G401 (cell line): Measurements from ENCODE around the gene LRRC7. TPM values are rescaled to one million over a fixed set of nuclear protein-coding genes. Genes with fewer than 3 reads are reported as not detected.

Experiments
- DNase-seq: peaks from one replicate; pipeline ENCODE4 v3.0.0-alpha.2; 2015; ENCODE audit warnings: low spot score
- in situ Hi-C: cut with HindIII; loops from 2 replicates; pipeline ENCODE4 v1.10.0; 2016; ENCODE audit warnings: low sequenced_read_pairs, mixed read lengths
- total RNA-seq: library from RNA; depleted of rRNA; stranded (reverse); fragments of >200 nt; shearing (Covaris generic); gene quantifications from 2 replicates; pipeline ENCODE4 v1.2.3, GENCODE V29; 2014

The LRRC7 gene
- total RNA-seq, 1 experiment from 2014 or later = not detected

- no peak for DNase-seq
- in situ Hi-C loops = no loop called here
Measured at GRCh38 chr1:69743146-69743545, 175.4 kb downstream of the LRRC7 start.

GRCh38 chr1:69744381-69744780 is 176.7 kb downstream of the LRRC7 start:
- no peak for DNase-seq
- in situ Hi-C loops = no loop called here

GRCh38 chr1:69747207-69747606 is 179.5 kb downstream of the LRRC7 start:
- in situ Hi-C loops = no loop called here
- no peak for DNase-seq

DNA sequence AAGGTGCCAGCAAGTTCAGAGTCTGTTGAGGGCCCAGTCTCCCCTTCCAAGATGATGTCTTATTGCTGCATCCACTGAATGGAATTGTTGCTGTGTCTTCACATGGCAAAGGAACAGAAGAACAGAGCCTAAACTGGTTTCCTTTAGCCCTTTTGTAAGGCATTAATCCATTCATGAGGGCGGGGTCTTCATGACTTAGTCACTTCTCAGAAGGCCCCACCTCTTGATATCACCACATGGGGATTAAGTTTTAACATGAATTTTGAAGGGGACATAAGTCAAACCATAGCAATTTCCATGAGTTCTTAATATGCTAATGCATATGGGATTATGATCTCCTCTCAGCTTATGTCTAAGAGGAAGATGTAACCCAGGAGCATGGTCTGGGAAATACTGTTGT is 182.9 kb downstream of the LRRC7 start:
- in situ Hi-C loops = no loop called here
- no peak for DNase-seq

GRCh38 chr1:69752831-69753230 is 185.1 kb downstream of the LRRC7 start:
- in situ Hi-C loops = no loop called here
- no peak for DNase-seq

- in situ Hi-C loops = no loop called here
- DNase-seq = no peak
Measured at GRCh38 chr1:69754521-69754920, 186.8 kb downstream of the LRRC7 start.

DNA sequence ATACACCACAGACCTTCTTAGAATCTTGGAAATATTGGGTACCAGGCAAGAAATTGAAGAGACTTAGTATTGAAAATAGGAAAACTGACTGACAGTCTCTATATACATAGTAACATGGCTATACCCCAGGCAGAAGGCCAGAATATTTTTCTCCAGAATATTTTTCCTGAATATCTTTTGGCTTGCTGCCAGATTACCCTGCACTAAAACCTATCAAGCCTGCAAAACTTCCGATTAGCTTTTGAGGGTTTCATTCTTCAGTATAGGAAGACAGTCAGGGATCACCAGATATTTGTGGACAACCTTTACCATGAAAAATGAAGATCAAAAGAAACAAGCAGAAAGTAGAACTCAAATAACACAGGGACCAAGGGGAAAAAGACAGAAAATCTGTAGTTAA is 187.9 kb downstream of the LRRC7 start:
- in situ Hi-C loops = no loop called here
- no peak for DNase-seq

GRCh38 chr1:69765951-69766350 is 198.2 kb downstream of the LRRC7 start:
- no peak for DNase-seq
- in situ Hi-C loops = no loop called here

DNA sequence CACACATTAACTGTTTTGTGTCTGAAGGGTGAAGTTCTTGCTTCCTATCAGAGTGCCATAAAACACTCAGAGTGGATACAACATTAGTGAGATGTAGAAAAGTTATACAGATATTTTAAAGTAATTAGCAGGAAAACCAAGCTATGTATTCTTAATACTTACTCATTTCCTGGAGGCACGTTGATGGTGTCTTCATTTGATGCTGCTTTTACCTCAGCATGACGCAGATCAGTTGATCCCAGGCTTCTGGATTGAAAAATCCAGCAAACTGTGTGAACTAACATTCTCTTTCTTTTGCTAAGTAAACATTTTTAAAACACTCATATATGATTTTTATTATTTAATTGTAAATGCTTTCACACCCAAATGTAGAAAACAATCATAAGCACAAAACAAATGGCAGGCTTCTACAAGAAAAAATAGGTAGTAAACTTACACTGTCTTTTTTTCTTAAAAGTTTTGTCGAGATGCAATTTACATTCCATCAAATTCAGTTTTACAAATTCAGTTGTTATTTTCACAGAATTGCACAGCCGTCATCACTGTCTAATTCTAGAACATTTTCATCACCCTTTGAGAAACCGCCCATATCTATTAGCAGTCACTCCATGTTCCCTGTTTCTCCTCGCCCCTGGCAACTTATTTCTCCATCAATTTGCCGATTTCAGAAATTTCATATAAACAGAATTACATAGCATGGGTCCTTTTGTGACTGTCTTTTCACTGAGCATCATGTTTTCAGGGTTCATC is 198.9 kb downstream of the LRRC7 start:
- in situ Hi-C loops = no loop called here
- no peak for DNase-seq

DNA sequence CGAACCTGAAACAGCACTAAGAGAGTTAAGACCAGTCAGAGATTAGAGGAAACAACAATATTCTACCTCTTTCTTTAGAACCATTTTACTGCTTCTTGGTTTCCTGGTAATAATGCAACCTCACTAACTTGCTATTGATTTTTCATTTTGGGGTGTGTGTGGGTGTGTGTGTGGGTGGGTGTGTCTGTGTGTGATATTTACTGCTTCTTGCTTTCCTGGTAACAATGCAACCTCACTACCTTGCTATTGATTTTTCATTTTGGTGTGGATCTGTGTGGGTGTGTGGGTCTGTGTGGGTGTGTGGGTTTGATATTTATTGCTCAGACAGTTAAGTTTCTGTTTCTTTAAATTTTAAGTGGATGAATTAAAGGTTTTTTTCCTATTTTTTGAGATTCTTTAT is 208.8 kb downstream of the LRRC7 start:
- in situ Hi-C loops = no loop called here
- DNase-seq = no peak

- in situ Hi-C loops = no loop called here
- DNase-seq = no peak
Measured at GRCh38 chr1:69777423-69777822, 209.7 kb downstream of the LRRC7 start.

GRCh38 chr1:69777971-69778370 is 210.2 kb downstream of the LRRC7 start:
- in situ Hi-C loops = no loop called here

DNA sequence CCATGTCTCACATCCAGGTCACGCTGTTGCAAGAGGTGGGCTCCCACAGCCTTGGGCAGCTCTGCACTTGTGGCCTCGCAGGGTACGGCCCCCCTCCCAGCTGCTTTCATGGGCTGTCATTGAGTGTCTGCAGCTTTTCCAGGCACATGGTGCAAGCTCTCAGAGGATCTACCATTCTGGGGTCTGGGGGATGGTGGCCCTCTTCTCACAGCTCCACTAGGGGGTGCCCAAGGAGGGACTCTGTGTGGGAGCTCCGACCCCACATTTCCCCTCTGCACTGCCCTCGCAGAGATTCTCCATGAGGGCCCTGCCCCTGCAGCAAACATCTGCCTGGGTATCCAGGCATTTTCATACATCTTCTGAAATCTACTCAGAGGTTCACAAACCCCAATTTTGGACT is 219.4 kb downstream of the LRRC7 start:
- no peak for DNase-seq
- in situ Hi-C loops = no loop called here

More at GRCh38 chr1:69777971-69778370, 210.2 kb downstream of the LRRC7 start:
- no peak for DNase-seq

DNA sequence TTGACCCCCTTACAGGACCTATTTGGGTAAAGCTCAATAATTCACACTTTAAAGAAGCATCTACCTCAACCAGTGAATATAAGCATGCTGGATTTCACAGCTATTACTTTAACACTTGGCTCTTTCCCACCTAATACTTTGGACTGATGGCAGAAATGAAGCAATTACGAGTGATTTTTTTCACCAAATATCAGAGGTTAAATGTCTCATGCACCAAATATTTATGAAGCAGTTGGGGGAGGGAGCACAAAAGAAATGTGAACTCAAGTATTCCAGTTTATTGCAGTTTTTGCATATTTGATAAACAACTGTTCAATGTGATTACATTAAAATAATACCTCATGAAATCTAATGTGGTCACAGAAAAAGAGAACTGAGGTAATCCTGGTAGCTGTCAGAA is 223.6 kb downstream of the LRRC7 start:
- in situ Hi-C loops = no loop called here
- no peak for DNase-seq

GRCh38 chr1:69794831-69795230 is 227.1 kb downstream of the LRRC7 start:
- no peak for DNase-seq
- in situ Hi-C loops = no loop called here

DNA sequence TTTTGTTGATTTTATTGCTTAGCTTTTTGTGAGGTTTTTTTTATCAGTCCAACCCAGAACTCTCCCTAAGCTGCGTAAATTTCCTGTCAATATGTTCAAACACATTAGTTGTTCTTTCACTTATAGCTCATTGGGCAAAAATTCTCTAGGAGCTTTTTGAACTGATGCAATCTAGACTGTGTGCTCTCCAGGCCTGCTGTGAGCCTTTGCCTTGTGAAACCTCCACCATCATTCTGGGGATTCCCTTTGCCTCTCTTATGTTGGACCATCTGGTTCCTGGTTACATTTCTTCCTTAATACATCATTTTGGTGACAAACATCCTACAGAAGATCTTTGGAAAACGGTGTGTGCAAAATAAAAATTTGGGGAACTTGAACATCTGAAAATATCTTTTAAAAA is 247.2 kb downstream of the LRRC7 start:
- in situ Hi-C loops = no loop called here
- DNase-seq = no peak

- in situ Hi-C loops = no loop called here
- no peak for DNase-seq
Measured at GRCh38 chr1:69824932-69825331, 257.2 kb downstream of the LRRC7 start.

GRCh38 chr1:69827732-69828131 is 260.0 kb downstream of the LRRC7 start:
- in situ Hi-C loops = no loop called here

DNA sequence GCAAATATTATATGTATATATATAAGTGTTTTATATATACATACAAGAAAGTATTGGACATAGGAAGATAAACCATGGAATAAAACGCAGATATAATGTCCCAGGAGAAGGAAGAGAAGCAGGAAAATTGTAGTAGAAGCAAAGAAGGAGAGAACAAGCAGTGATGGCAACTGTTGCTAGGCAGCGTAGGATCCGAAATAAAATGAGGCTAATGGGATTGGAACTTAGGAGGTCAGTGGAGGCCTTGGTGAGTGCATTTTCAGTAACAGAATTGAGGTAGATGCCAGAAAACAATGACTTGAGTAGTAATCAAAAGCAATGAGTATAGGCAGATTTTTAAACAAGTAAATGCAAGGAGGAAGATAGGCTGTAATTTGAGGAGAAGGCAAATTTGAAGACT is 265.8 kb downstream of the LRRC7 start:
- no peak for DNase-seq
- in situ Hi-C loops = no loop called here

More at GRCh38 chr1:69827732-69828131, 260.0 kb downstream of the LRRC7 start:
- no peak for DNase-seq

GRCh38 chr1:69834336-69834735 is 266.6 kb downstream of the LRRC7 start:
- no peak for DNase-seq
- in situ Hi-C loops = no loop called here

- in situ Hi-C loops = no loop called here
- DNase-seq = no peak
Measured at GRCh38 chr1:69835955-69836354, 268.2 kb downstream of the LRRC7 start.
